ENCODE data around the gene TMEM238.
"Not testable (repeated sequence)": the region's sequence is repeated elsewhere in the genome, so short reads cannot be mapped to it uniquely, and the experiment has no call there.

Gene TMEM238

DNA sequence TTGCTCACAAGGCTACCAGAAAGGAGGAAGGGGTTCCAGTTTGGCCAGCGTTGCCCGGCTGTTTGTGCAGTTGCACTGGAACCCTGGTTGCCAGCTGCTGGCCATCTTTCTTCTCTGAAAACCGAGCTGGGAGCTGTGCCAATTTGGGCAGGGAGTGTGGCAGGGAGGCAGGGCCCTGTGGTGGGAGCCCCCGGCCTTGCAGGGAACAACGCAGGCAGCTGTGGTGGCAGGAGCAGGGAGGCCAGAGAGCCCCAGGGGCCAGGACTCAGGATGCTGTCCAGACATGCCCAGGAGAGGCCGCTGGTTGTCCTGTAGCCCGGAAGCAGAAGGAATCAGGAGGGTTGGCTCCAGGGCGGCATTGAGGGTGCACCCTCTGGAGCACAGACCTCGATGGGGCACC is 39.6 kb downstream of the TMEM238 start:
- Histone ChIP-seq H3K4me2 (peak overlapping the region; percentile 28; the same call in 1 of the 2 replicates), H3K4me1 (peaks cover 70% of the 10 kb centered on the region), H3K36me3 (peaks cover 59% of the 10 kb centered on the region), H3K27me3 (no peaks in the 10 kb centered on the region), H3K4me3 (no peak overlapping the region), H3K27ac (0 out of 2 replicates have a peak overlapping the region, but pooled peaks have one; percentile 4), H3K9ac (peak overlapping the region; percentile 45; the same call in 1 of the 2 replicates), H4K20me1 (peaks cover 13% of the 10 kb centered on the region), H3K9me3 (no peaks in the 10 kb centered on the region)
- no peak for TF ChIP-seq Cebpa-rat (IDR thresholded peaks at IDR 0.05)

- peak overlapping the region; percentile 84 for H3K4me3 ChIP-seq
- no peaks in the 10 kb centered on the region for H3K27me3 ChIP-seq
- H3K9ac ChIP-seq = peak overlapping the region; percentile 89; the same call in 1 of the 2 replicates
- peaks cover 13% of the 10 kb centered on the region for H4K20me1 ChIP-seq
- H3K36me3 ChIP-seq = peaks cover 53% of the 10 kb centered on the region
- TF ChIP-seq Cebpa-rat (IDR thresholded peaks at IDR 0.05) = no peak
- H3K27ac ChIP-seq = peak overlapping the region; percentile 44; the same call in 1 of the 2 replicates
- H3K4me2 ChIP-seq = peak overlapping the region; percentile 99
- peaks cover 53% of the 10 kb centered on the region for H3K4me1 ChIP-seq
- H3K9me3 ChIP-seq = no peaks in the 10 kb centered on the region
These were observed 42.2 kb downstream of the TMEM238 start for GRCh38 chr19:55341595-55342531.

DNA sequence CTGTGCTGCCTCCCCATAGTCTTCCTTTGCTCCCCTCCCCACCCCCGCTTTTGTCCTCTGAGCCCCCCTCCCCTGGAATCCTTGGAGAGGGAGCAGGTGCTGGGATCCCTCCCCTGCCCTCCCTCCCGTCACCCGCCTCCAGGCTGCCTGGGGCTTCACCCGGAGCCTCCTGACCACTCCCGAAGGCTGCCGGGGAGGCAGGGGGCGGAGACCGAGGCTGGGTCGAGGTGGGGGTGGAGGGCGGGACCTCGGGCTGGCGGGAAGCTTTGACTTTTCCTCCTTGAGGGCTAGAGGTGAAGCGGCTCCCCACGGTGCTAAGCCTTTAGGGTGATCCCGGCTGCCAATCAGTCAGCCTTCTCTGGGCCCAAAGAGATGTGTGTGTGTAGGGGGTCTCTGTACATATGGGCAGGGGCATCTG is 42.9 kb downstream of the TMEM238 start:
- Histone ChIP-seq H3K27ac (peak overlapping the region; percentile 89), H3K4me3 (peak overlapping the region; percentile 84), H3K4me2 (peak overlapping the region; percentile 99), H4K20me1 (peaks cover 13% of the 10 kb centered on the region), H3K9me3 (no peaks in the 10 kb centered on the region), H3K9ac (peak overlapping the region; percentile 89), H3K27me3 (no peaks in the 10 kb centered on the region), H3K4me1 (peaks cover 52% of the 10 kb centered on the region), H3K36me3 (peaks cover 48% of the 10 kb centered on the region)
- TF ChIP-seq Cebpa-rat (IDR thresholded peaks at IDR 0.05) = no peak

DNA sequence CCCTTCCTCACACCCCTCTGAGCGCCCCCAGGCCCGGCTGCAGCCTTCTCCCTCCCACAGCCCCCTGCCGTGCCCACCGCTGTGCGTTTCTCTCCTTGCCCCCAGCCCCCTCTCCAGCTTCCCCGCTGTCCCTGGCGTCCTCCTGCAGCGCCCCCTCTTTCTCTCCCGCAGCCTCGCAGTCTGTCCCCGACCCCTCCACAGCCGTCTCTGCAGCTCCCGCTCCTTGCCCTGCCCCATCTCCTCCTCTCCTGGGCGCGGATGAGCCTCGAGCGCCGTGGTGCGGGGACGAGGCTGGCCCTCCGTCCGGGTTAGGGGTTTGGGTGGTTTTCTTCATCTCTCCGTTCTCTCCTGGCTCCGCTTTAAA is 43.3 kb downstream of the TMEM238 start:
- Histone ChIP-seq H3K27me3 (no peaks in the 10 kb centered on the region), H3K36me3 (peaks cover 44% of the 10 kb centered on the region), H3K27ac (peak overlapping the region; percentile 89), H3K4me2 (peak overlapping the region; percentile 99), H3K9ac (peak overlapping the region; percentile 89), H3K4me3 (peak overlapping the region; percentile 84), H3K9me3 (no peaks in the 10 kb centered on the region), H4K20me1 (peaks cover 13% of the 10 kb centered on the region), H3K4me1 (peaks cover 52% of the 10 kb centered on the region)
- TF ChIP-seq Cebpa-rat (IDR thresholded peaks at IDR 0.05) = no peak

DNA sequence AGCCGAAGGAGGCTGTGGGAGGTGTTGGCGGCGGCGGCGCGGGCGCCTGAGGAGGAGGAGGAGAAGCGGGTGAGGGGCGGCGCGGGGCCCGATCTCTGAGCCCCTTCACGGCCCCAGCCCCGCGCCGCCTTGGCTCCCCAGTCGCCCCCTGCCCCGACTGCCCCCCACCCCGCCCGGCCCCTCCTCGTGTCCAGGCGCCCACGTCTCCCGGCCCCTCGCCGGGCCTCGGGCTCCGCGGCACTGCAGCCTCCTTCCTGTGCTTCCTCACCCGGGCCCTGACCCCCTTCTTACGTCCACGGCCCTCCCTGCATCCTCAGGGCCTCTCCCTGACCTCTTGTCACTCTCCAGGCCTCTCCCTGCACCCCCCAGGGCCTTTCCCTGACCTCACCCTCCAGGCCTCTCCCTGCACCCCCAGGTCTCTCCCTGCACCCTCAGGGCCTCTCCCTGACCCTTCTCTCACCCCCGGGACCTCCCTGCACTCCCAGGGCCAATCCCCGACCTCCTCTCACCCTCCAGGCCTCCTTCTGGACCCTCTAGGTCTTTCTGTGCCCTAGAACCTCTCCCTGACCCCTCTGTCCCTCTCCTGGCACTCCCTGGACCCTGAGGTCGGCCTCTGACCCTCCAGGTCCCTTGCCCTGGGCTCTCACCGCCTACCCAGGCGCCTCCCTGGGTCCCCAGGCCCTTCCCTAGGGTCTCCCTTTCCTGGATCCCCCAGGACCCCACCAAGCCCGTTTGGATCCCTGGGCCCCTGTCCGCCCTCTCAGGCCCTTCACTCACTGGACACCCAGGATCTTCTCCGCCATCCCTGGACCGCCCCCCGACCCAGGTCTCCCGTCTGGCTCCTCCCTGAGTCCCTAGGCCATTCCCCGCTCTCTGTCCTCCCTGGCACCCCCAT is 44.0 kb downstream of the TMEM238 start:
- TF ChIP-seq Cebpa-rat (IDR thresholded peaks at IDR 0.05) = no peak
- Histone ChIP-seq H3K4me2 (peak overlapping the region; percentile 99), H3K36me3 (peaks cover 37% of the 10 kb centered on the region), H3K9me3 (no peaks in the 10 kb centered on the region), H4K20me1 (peaks cover 13% of the 10 kb centered on the region), H3K27ac (peak overlapping the region; percentile 89), H3K4me3 (peak overlapping the region; percentile 84), H3K27me3 (no peaks in the 10 kb centered on the region), H3K9ac (peak overlapping the region; percentile 89), H3K4me1 (peaks cover 48% of the 10 kb centered on the region)

DNA sequence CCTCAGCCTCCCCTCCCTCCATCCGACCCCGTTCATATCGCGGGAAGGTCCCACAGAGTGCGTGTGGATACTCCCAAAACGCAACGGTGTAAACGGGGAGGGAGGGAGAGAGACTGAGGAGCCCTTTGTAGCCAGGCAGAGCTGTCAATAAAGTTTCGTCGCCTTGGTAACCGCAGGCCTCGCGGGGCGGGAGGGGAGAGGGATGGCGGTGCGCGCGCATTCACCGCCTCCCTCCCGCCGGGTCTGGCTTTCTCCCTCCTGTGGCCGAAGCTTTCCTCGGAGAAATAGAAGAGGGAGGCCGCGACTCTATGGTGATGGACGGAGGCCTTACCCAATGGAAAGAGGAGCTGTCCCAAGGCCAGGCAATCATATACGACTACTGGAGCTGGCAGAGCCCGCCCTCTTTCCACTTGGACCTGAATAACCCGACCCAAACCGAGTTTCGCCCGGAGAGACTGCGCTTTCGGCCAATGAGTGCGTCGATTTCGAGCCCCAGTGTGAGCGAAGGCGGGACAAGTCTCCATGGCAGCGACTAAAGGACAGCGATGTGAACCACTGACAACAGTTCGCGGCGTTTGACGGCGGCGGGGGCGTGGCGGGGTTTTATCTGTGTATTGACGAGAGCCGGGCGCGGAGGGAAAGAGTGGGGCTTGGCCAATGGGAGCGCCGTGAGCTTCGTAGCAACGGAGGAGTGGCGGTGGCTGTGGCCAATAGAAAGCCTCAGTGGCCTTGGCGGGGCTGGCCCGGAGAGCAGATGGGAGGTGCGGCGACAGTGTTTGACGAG is 44.8 kb downstream of the TMEM238 start, which contains the start of gene KMT5C:
TSS of gene KMT5C (plus strand) at position 772 of the 784 bp plus-strand sequence. CDS start 2,061 bp downstream, outside the sequence.
- Histone ChIP-seq H3K9me3 (no peaks in the 10 kb centered on the region), H3K4me3 (peak within 1 kb of the TSS; percentile 84), H3K27ac (peak within 1 kb of the TSS; percentile 92), H4K20me1 (peaks cover 13% of the 10 kb centered on the region), H3K36me3 (peaks cover 29% of the 10 kb centered on the region), H3K9ac (peak within 1 kb of the TSS; percentile 89), H3K27me3 (no peaks in the 10 kb centered on the region), H3K4me1 (peaks cover 40% of the 10 kb centered on the region), H3K4me2 (peak within 1 kb of the TSS; percentile 99)
- no peak for TF ChIP-seq Cebpa-rat (IDR thresholded peaks at IDR 0.05)

DNA sequence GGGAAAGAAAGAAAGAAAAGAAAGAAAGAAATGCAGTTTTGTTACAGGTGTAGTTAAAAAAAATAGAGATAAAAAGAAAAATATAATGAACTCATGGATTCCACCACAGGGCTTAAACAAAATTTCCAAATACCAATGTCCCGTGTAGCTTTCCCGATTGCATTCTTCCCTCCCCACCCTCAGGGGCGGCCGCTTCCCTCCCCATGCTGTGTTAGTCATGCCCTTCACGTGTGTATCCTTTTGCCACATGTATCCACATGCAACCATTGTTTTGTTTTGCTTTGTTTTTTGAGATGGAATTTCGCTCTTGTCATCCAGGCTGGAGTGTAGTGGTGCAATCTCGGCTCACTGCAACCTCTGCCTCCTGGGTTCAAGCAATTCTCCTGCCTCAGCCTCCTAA is 48.0 kb downstream of the TMEM238 start:
- no peaks in the 10 kb centered on the region for H3K9me3 ChIP-seq
- H4K20me1 ChIP-seq = no peaks in the 10 kb centered on the region
- no peak overlapping the region for H3K4me3 ChIP-seq
- H3K27me3 ChIP-seq = no peaks in the 10 kb centered on the region
- H3K4me1 ChIP-seq = peaks cover 9% of the 10 kb centered on the region
- no peak overlapping the region for H3K9ac ChIP-seq
- no peaks in the 10 kb centered on the region for H3K36me3 ChIP-seq
- H3K4me2 ChIP-seq = no peak overlapping the region
- TF ChIP-seq Cebpa-rat (IDR thresholded peaks at IDR 0.05) = no peak
- no peak overlapping the region for H3K27ac ChIP-seq

GRCh38 chr19:55333870-55334269 is 50.2 kb downstream of the TMEM238 start:
- Histone ChIP-seq H3K4me2 (no peak overlapping the region), H3K9me3 (no peaks in the 10 kb centered on the region), H3K4me3 (no peak overlapping the region), H3K27ac (no peak overlapping the region), H3K36me3 (no peaks in the 10 kb centered on the region), H4K20me1 (no peaks in the 10 kb centered on the region), H3K4me1 (peaks cover 9% of the 10 kb centered on the region), H3K27me3 (no peaks in the 10 kb centered on the region), H3K9ac (no peak overlapping the region)
- no peak for TF ChIP-seq Cebpa-rat (IDR thresholded peaks at IDR 0.05)

GRCh38 chr19:55329791-55330190 is 54.3 kb downstream of the TMEM238 start:
- H3K36me3 ChIP-seq, H3K9ac ChIP-seq, H3K9me3 ChIP-seq, H4K20me1 ChIP-seq, H3K27me3 ChIP-seq, H3K27ac ChIP-seq, H3K4me3 ChIP-seq, H3K4me2 ChIP-seq: not testable (repeated sequence)
- peaks cover 21% of the 10 kb centered on the region for H3K4me1 ChIP-seq
